HEK293T (cell line): ENCODE measurements around the gene C9orf85.

Source experiments
- ARNT ChIP-seq: fragments of 450-650 bp; IDR thresholded peaks from 2 replicates; pipeline ENCODE4 v1.6.1; 2017; ENCODE audit warnings: mild to moderate bottlenecking
- BHLHE40 ChIP-seq: fragments of 450-650 bp; IDR thresholded peaks from 2 replicates; pipeline ENCODE4 v1.6.1; 2016; ENCODE audit warnings: mild to moderate bottlenecking, moderate library complexity, borderline replicate concordance
- CTBP1 ChIP-seq: fragments of 450-650 bp; IDR thresholded peaks from 2 replicates; pipeline ENCODE4 v1.6.1; 2016; ENCODE audit warnings: borderline replicate concordance
- FOXA1 ChIP-seq: fragments of 450-650 bp; IDR thresholded peaks from 2 replicates; pipeline ENCODE4 v1.6.1; 2016; ENCODE audit warnings: mild to moderate bottlenecking
- FOXM1 ChIP-seq: fragments of 450-650 bp; IDR thresholded peaks from 2 replicates; pipeline ENCODE4 v1.6.1; 2017; ENCODE audit warnings: mild to moderate bottlenecking, borderline replicate concordance
- HDGF ChIP-seq: fragments of 450-650 bp; IDR thresholded peaks from 2 replicates; pipeline ENCODE4 v1.6.1; 2017; ENCODE audit warnings: antibody characterized with exemption, borderline replicate concordance
- L3MBTL2 ChIP-seq: fragments of 450-650 bp; conservative IDR thresholded peaks from 2 replicates; pipeline ENCODE4 v1.6.1; 2016; ENCODE audit warnings: mild to moderate bottlenecking
- NFRKB ChIP-seq: fragments of 450-650 bp; IDR thresholded peaks from 2 replicates; pipeline ENCODE4 v1.6.1; 2016; ENCODE audit warnings: mild to moderate bottlenecking, moderate library complexity
- PKNOX1 ChIP-seq: fragments of 450-650 bp; IDR thresholded peaks from 2 replicates; pipeline ENCODE4 v1.6.1; 2016
- SP1 ChIP-seq: fragments of 450-650 bp; IDR thresholded peaks from 2 replicates; pipeline ENCODE4 v1.6.1; 2017
- SUZ12 ChIP-seq: fragments of 450-650 bp; IDR thresholded peaks from 2 replicates; pipeline ENCODE4 v1.6.1; 2016; ENCODE audit warnings: mild to moderate bottlenecking
- TARDBP ChIP-seq: fragments of 450-650 bp; IDR thresholded peaks from 2 replicates; pipeline ENCODE4 v1.6.1; 2016
- ZNF384 ChIP-seq: fragments of 450-650 bp; IDR thresholded peaks from 2 replicates; pipeline ENCODE4 v1.6.1; 2016

- no peak for TF ChIP-seq NFRKB
- TF ChIP-seq SUZ12 = no peak
- no peak for TF ChIP-seq BHLHE40
- TF ChIP-seq FOXM1 = no peak
- no peak for TF ChIP-seq ARNT
- no peak for TF ChIP-seq SP1
- no peak for TF ChIP-seq PKNOX1
- TF ChIP-seq L3MBTL2 = no peak
- TF ChIP-seq ZNF384 = no peak
- TF ChIP-seq HDGF = no peak
- no peak for TF ChIP-seq FOXA1
- no peak for TF ChIP-seq TARDBP
- no peak for TF ChIP-seq CTBP1
Observed at GRCh38 chr9:71875345-71875744, 36.1 kb upstream of the C9orf85 start.
